ENCODE measurements around the gene TMCO5A.

Gene TMCO5A

GRCh38 chr15:37973856-37974255 is 39.4 kb downstream of the TMCO5A start:
- DNase-seq (ENCODE audit: low read depth), result no peak

GRCh38 chr15:37978231-37978630 is 43.8 kb downstream of the TMCO5A start:
- no peak for DNase-seq (ENCODE audit: low read depth)

GRCh38 chr15:37979671-37980409 is 45.4 kb downstream of the TMCO5A start:
- no peak for DNase-seq (ENCODE audit: low read depth)

GRCh38 chr15:37981201-37981600 is 46.8 kb downstream of the TMCO5A start:
- DNase-seq (ENCODE audit: low read depth), result no peak

GRCh38 chr15:37981775-37982174 is 47.3 kb downstream of the TMCO5A start:
- DNase-seq (ENCODE audit: low read depth), result no peak

GRCh38 chr15:37984368-37984767 is 49.9 kb downstream of the TMCO5A start:
- no peak for DNase-seq (ENCODE audit: low read depth)

- no peak for DNase-seq (ENCODE audit: low read depth)
Observed at GRCh38 chr15:37995461-37996347, 61.3 kb downstream of the TMCO5A start.

Data from stimulated activated CD8-positive, alpha-beta memory T cell treated with anti-CD3 and anti-CD28 coated beads, Interleukin-15, amount 100 ng/mL, for 1 hour (primary cell).